AG09319 (cell line): ENCODE data around the gene PTPN12.

Source experiments
- DNase-seq: peaks from one replicate; pipeline ENCODE4 v3.0.0-alpha.2; 2010; ENCODE audit warnings: low read depth; ENCODE audit errors: extremely low read depth
- TF ChIP-seq, protein P1 (sequence below): IDR thresholded peaks from 2 replicates; pipeline ENCODE4 v1.5.1; 2011; ENCODE audit warnings: low read depth, mild to moderate bottlenecking, inconsistent platforms, low read length, moderate library complexity

The PTPN12 gene

DNA sequence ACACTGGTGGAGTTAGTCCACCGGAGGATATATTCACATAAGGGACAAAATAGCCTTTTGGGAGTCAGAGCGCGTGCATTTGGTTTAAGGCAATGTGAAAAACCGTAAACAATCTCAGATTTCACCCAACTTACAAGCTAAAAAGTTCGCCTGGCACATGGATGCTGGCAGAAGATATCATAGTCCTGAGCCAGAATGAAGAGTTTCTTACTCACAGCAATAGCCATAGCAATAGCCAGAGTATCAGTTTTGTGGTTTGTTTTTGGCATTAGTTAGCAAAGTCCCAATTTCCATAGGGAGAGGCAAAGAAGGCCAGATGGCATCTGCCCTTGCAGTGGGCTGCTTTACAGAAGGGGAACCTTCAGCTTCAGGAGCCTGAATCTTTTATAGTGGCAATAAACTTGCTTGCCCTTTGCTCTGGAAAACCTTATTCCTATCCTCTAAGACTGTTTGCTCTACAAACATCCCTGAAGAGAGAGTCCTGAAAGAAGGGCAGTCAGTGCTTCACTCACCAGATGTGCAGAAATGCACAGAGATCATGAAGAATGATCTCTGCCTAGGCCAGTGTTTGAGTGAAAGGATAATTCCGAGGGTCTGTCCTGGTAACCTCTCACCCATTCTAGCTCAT lies 130.5 kb downstream of the PTPN12 start:
- TF ChIP-seq, protein P1, sequence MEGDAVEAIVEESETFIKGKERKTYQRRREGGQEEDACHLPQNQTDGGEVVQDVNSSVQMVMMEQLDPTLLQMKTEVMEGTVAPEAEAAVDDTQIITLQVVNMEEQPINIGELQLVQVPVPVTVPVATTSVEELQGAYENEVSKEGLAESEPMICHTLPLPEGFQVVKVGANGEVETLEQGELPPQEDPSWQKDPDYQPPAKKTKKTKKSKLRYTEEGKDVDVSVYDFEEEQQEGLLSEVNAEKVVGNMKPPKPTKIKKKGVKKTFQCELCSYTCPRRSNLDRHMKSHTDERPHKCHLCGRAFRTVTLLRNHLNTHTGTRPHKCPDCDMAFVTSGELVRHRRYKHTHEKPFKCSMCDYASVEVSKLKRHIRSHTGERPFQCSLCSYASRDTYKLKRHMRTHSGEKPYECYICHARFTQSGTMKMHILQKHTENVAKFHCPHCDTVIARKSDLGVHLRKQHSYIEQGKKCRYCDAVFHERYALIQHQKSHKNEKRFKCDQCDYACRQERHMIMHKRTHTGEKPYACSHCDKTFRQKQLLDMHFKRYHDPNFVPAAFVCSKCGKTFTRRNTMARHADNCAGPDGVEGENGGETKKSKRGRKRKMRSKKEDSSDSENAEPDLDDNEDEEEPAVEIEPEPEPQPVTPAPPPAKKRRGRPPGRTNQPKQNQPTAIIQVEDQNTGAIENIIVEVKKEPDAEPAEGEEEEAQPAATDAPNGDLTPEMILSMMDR: no peak
- DNase-seq: peak; percentile 61

DNA sequence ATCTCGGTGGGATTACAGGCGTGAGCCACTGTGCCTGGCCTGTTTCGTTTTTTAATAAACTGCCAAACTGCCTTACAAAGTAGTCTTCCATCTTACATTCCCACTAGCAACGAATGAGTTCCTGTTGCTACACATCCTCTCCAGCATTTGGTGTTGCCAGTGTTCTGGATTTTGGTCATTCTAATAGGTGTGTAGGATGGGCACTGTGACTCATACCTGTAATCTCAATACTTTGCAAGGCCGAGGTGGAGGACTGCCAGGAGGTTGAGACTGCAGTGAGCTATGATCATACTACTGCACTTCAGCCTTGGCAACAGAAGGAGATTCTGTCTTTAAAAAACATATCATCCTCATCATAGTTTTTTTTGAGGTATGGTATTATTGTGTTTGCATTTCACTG lies 137.8 kb downstream of the PTPN12 start:
- DNase-seq: no peak

DNA sequence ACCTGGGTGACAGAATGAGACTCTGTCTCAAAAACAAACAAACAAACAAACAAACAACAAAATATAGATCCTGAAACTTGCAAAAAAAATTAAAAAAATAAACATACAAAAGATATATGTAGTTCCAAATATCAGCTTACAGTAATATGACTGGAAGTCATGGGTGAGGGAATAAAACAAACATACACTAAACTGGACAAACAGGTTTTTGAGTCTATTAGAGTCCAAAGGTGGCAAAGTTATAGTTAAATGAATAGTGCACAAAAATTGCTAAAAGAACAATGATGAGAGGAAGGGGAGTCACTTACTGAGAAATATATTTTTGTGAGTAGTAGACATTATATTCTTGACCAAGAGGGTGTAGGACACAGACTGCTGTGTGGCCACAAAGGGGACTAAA lies 142.5 kb downstream of the PTPN12 start:
- TF ChIP-seq, protein P1: no peak

More for the DNA sequence above, 137.8 kb downstream of the PTPN12 start:
- TF ChIP-seq, protein P1: no peak

DNA sequence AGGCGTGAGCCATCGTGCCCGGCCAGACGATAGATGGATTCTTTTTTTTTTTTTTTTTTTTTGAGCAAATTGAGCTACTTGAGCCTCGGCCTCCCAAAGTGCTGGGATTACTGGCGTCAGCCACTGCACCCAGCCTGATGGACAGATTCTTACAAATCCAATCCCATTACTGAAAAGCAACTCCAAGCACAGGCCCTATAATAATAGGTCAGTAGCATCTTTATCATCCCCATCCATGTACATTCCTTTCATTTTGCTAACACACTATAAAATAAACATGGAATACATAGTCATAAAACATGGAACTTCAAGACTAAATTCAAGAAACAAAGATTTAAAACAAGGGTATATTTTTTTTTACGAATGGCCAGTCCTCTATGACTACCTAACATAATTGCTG lies 143.2 kb downstream of the PTPN12 start:
- TF ChIP-seq, protein P1: no peak
- DNase-seq: no peak

More for the DNA sequence above, 142.5 kb downstream of the PTPN12 start:
- no peak for DNase-seq

DNA sequence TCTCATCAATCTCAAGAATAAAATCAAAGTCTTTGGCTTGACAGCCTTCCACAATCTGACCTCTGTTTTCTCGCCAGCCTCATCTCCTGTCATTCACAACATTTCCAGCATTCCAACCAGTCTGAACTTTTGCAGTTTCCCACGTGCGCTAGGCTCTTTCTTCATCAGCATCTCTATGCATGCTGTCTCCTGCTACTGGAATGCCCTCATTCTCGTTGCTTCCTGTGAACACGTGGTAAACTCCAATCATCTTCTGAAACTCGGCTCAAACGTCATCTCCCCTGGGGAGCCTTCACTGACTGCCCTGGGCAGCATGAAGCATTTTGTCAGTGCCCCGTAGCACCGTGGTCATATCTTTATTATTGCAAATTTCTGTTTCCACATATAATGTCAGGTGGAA lies 146.9 kb downstream of the PTPN12 start:
- TF ChIP-seq, protein P1: no peak
- no peak for DNase-seq

DNA sequence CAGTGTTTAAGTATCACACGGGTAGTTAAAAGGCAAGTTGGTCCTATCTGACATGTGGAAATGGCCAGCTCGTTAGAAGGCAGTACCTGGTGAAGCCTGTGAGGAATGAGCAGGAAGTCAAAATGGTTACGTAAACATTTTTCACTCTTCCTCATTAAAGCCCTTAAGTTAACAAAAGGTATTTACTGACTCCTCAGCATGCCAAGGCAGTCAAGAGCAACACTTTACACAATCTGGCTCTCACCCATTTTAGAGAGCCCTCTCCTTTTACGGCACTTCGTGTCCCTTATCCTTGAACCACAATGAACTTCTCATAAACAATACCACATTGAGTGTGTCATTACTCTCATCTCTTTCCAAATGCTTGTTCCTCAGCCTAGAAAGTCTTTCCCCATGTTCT lies 148.1 kb downstream of the PTPN12 start:
- TF ChIP-seq, protein P1: no peak
- DNase-seq: no peak

DNA sequence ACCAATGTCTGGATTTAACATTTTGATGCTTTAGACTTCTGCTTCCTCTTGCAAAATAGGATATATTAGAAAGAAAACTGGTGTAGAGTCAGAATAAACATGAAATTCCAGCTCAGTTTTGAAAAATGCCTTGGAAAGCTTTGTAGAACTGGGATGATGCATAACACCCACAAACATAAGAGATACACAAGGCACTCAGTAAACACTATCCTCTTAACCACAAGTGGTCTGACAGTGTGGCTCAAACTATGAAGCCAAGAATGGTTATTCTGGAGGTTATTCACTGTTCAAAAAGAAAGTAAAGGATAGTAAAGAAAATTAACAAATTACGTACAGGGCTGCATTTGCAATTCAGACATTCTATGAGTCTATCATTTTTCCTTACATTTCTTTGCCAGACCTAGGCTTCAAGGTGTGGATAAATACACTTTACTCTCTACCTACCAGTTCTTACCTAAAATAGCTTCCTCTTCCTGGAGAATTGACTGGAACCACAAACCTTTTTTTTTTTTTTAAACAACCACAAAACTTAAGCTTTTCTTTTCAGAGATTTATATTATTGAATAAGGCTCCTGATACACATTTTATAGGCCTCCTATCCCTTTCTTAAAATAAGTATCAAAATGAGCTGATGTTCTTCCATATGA lies 150.1 kb downstream of the PTPN12 start:
- TF ChIP-seq, protein P1: no peak
- no peak for DNase-seq
